OCI-LY7 (cell line): ENCODE measurements around the gene SLCO2A1. TPM values are rescaled to one million over a fixed set of nuclear protein-coding genes. Genes with fewer than 3 reads are reported as not detected.

Experiments
- BruUV-seq: library from RNA; stranded (reverse); fragments of 400-500 nt; replicated peaks from 2 replicates; lab custom pipeline; 2021; lab: Mats Ljungman, UMichigan
- CTCF ChIA-PET: fragments of 300-600 bp; sonication (Branson Sonifier 250); formaldehyde crosslinking; loops from one replicate; lab custom pipeline; 2022; ENCODE audit warnings: antibody characterized with exemption; ENCODE audit not compliant: unreplicated experiment; lab: Charles Lee
- POLR2A ChIA-PET: fragments of 300-600 bp; sonication (Branson Sonifier 250); formaldehyde crosslinking; loops from one replicate; lab custom pipeline; 2022; ENCODE audit warnings: antibody characterized with exemption; lab: Charles Lee
- DNase-seq: peaks from one replicate; pipeline ENCODE4 v3.0.0-alpha.2; 2015; ENCODE audit warnings: low spot score
- H2AFZ ChIP-seq: fragments of 200-600 bp; sonication (generic), shearing (Covaris generic); 2 replicates; pipeline ENCODE4 v1.6.1; 2014; ENCODE audit warnings: mild to moderate bottlenecking, antibody characterized with exemption, low read length, moderate library complexity
- H3K27ac ChIP-seq: fragments of 200-600 bp; sonication (generic); 2 replicates; pipeline ENCODE4 v1.5.1; 2014; ENCODE audit warnings: mixed run types, low read depth, mild to moderate bottlenecking, moderate library complexity, low read length, inconsistent platforms; ENCODE audit not compliant: poor library complexity, severe bottlenecking
- H3K36me3 ChIP-seq: fragments of 200-600 bp; sonication (generic); 2 replicates; pipeline ENCODE4 v1.6.1; 2014; ENCODE audit warnings: mild to moderate bottlenecking, antibody characterized with exemption, low read length, moderate library complexity, mixed read lengths; ENCODE audit not compliant: insufficient read depth
- H3K4me1 ChIP-seq: fragments of 200-600 bp; sonication (generic); 2 replicates; pipeline ENCODE4 v1.5.1; 2014; ENCODE audit warnings: mild to moderate bottlenecking, low read length; ENCODE audit not compliant: insufficient read depth, poor library complexity, severe bottlenecking
- H3K4me2 ChIP-seq: fragments of 200-600 bp; sonication (generic); 2 replicates; pipeline ENCODE4 v1.6.1; 2014; ENCODE audit warnings: mild to moderate bottlenecking, low read length
- H3K4me3 ChIP-seq: fragments of 200-600 bp; sonication (generic); 2 replicates; pipeline ENCODE4 v1.5.1; 2014; ENCODE audit warnings: mild to moderate bottlenecking, low read depth, low read length; ENCODE audit not compliant: poor library complexity, severe bottlenecking
- H3K79me2 ChIP-seq: fragments of 200-600 bp; sonication (generic); 2 replicates; pipeline ENCODE4 v1.6.1; 2016; ENCODE audit warnings: low read depth, mild to moderate bottlenecking, low read length, moderate library complexity, mixed read lengths; ENCODE audit not compliant: insufficient read depth
- H3K9me2 ChIP-seq: fragments of 200-600 bp; sonication (generic); 2 replicates; pipeline ENCODE4 v1.6.1; 2016; ENCODE audit warnings: mild to moderate bottlenecking, low read length, mixed read lengths; ENCODE audit not compliant: insufficient read depth
- H3K9me3 ChIP-seq: fragments of 200-600 bp; sonication (generic); 2 replicates; pipeline ENCODE4 v1.6.1; 2014; ENCODE audit warnings: mild to moderate bottlenecking, mixed run types, low read length, mixed read lengths
- H4K20me1 ChIP-seq: fragments of 200-600 bp; sonication (generic); 2 replicates; pipeline ENCODE4 v1.6.1; 2014; ENCODE audit warnings: mild to moderate bottlenecking, antibody characterized with exemption, low read length, moderate library complexity, mixed read lengths; ENCODE audit not compliant: insufficient read depth
- EZH2phosphoT487 ChIP-seq: fragments of 200-600 bp; sonication (generic); IDR thresholded peaks from 2 replicates; pipeline ENCODE4 v1.6.1; 2018; ENCODE audit warnings: low read depth, borderline replicate concordance, mild to moderate bottlenecking, mixed run types, antibody characterized with exemption, low read length, moderate library complexity, mixed read lengths
- intact Hi-C: fragments of 100-400 bp; cut with micrococcal nuclease; formaldehyde crosslinking; loops from one replicate; pipeline ENCODE4 v1.10.0; 2022; ENCODE audit not compliant: unreplicated experiment
- total RNA-seq, 2 experiments: library from RNA; depleted of rRNA in 1 of 2; stranded (reverse); fragments of >200 nt in 1 of 2; shearing (Covaris generic) in 1 of 2; gene quantifications; 2 replicates each; pipeline ENCODE4 v1.2.3, GENCODE V29; 2014 to 2022
- TF ChIP-seq, protein P1 (sequence below): fragments of 200-600 bp; sonication (generic); conservative IDR thresholded peaks from 2 replicates; pipeline ENCODE4 v1.5.1; 2014; ENCODE audit warnings: mild to moderate bottlenecking, antibody characterized with exemption, low read length, moderate library complexity, mixed read lengths

SLCO2A1 gene
- total RNA-seq, 2 experiments from 2014 or later: not detected

DNA sequence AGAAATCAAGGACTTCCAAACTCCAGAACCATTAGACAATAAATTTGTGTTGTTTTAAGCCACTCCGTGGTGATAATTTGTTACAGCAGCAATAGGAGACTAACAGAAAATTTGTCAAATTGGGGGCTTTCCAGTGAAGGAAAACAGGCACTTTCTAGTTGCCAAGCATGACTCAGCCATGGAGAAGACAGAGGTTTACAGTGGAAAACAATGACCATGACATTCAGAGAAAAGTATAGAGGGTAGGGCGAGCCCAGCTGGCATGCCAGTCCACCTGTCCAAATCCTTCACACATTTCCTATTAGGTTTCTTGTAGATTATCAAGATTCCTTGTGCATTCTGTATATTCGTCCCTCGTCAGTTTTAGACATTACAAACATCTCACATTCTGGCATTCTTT, 24.9 kb downstream of the SLCO2A1 start:
- DNase-seq: no peak
- TF ChIP-seq, protein P1, sequence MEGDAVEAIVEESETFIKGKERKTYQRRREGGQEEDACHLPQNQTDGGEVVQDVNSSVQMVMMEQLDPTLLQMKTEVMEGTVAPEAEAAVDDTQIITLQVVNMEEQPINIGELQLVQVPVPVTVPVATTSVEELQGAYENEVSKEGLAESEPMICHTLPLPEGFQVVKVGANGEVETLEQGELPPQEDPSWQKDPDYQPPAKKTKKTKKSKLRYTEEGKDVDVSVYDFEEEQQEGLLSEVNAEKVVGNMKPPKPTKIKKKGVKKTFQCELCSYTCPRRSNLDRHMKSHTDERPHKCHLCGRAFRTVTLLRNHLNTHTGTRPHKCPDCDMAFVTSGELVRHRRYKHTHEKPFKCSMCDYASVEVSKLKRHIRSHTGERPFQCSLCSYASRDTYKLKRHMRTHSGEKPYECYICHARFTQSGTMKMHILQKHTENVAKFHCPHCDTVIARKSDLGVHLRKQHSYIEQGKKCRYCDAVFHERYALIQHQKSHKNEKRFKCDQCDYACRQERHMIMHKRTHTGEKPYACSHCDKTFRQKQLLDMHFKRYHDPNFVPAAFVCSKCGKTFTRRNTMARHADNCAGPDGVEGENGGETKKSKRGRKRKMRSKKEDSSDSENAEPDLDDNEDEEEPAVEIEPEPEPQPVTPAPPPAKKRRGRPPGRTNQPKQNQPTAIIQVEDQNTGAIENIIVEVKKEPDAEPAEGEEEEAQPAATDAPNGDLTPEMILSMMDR: no peak
- Histone ChIP-seq H4K20me1 (no peaks in the 10 kb centered on the region), H3K36me3 (no peaks in the 10 kb centered on the region), H3K27ac (no peak overlapping the region), H3K4me1 (no peaks in the 10 kb centered on the region), H3K4me3 (no peak overlapping the region), H2AFZ (no peak overlapping the region), H3K4me2 (no peak overlapping the region), H3K9me2 (no peaks in the 10 kb centered on the region), H3K79me2 (no peaks in the 10 kb centered on the region), H3K9me3 (no peaks in the 10 kb centered on the region)
- POLR2A ChIA-PET: interaction anchor here (1.7 kb wide), 1 partner anchor 48 kb away, joined by 3 read pairs; no protein-coding TSS in a partner anchor
- no TSS peak for BruUV-seq
- intact Hi-C loops: no loop called here
- CTCF ChIA-PET: no interaction called here

- DNase-seq: no peak
- H3K36me3 ChIP-seq: no peaks in the 10 kb centered on the region
- no peaks in the 10 kb centered on the region for H3K9me3 ChIP-seq
- no peak for TF ChIP-seq EZH2phosphoT487
- TF ChIP-seq, protein P1: no peak
- intact Hi-C loops: no loop called here
- no TSS peak for BruUV-seq
- H3K4me3 ChIP-seq: no peak overlapping the region
- ChIA-PET POLR2A (interaction anchor here (1.4 kb wide), 1 partner anchor 10 kb away, joined by 4 read pairs; no protein-coding TSS in a partner anchor), CTCF (no interaction called here)
- no peak overlapping the region for H3K27ac ChIP-seq
- no peak overlapping the region for H3K4me2 ChIP-seq
- H2AFZ ChIP-seq: no peak overlapping the region
- H3K4me1 ChIP-seq: no peaks in the 10 kb centered on the region
- H3K9me2 ChIP-seq: no peaks in the 10 kb centered on the region
- no peaks in the 10 kb centered on the region for H3K79me2 ChIP-seq
- H4K20me1 ChIP-seq: no peaks in the 10 kb centered on the region
Measured at GRCh38 chr3:134003066-134003465, 26.7 kb downstream of the SLCO2A1 start.

- CTCF ChIA-PET: no interaction called here
- Histone ChIP-seq H3K9me3 (no peaks in the 10 kb centered on the region), H3K36me3 (no peaks in the 10 kb centered on the region), H2AFZ (no peak overlapping the region), H3K4me1 (no peaks in the 10 kb centered on the region), H4K20me1 (no peaks in the 10 kb centered on the region), H3K79me2 (no peaks in the 10 kb centered on the region), H3K4me2 (no peak overlapping the region), H3K27ac (no peak overlapping the region), H3K4me3 (no peak overlapping the region), H3K9me2 (no peaks in the 10 kb centered on the region)
- no peak for DNase-seq
- BruUV-seq: no TSS peak
- intact Hi-C loops: no loop called here
- TF ChIP-seq, protein P1: no peak
- TF ChIP-seq EZH2phosphoT487: no peak
- POLR2A ChIA-PET: no interaction called here
Measured at GRCh38 chr3:134002306-134002705, 27.4 kb downstream of the SLCO2A1 start.
